HEK293T (cell line): ENCODE results near the gene ITGAV.

Source experiments
- ELF4 ChIP-seq: fragments of 450-650 bp; IDR thresholded peaks from 2 replicates; pipeline ENCODE4 v1.6.1; 2017; ENCODE audit warnings: antibody characterized with exemption
- FOXA1 ChIP-seq: fragments of 450-650 bp; IDR thresholded peaks from 2 replicates; pipeline ENCODE4 v1.6.1; 2016; ENCODE audit warnings: mild to moderate bottlenecking
- FOXM1 ChIP-seq: fragments of 450-650 bp; IDR thresholded peaks from 2 replicates; pipeline ENCODE4 v1.6.1; 2017; ENCODE audit warnings: mild to moderate bottlenecking, borderline replicate concordance
- LEF1 ChIP-seq: fragments of 450-650 bp; IDR thresholded peaks from 2 replicates; pipeline ENCODE4 v1.6.1; 2017; ENCODE audit warnings: mild to moderate bottlenecking, borderline replicate concordance
- PKNOX1 ChIP-seq: fragments of 450-650 bp; IDR thresholded peaks from 2 replicates; pipeline ENCODE4 v1.6.1; 2016
- SP1 ChIP-seq: fragments of 450-650 bp; IDR thresholded peaks from 2 replicates; pipeline ENCODE4 v1.6.1; 2017
- ZNF384 ChIP-seq: fragments of 450-650 bp; IDR thresholded peaks from 2 replicates; pipeline ENCODE4 v1.6.1; 2016

GRCh38 chr2:186713691-186714090, 123.8 kb downstream of the ITGAV start:
- TF ChIP-seq ELF4 (no peak), FOXA1 (no peak), FOXM1 (no peak), SP1 (no peak), LEF1 (no peak), ZNF384 (no peak), PKNOX1 (no peak)
